Duodenal mucosa (tissue), 2 donors: Measurements from ENCODE around the gene SFXN2.

ENCODE experiments used
- H3K27ac ChIP-seq: one replicate; pipeline ENCODE4 v1.7.0; 2013; ENCODE audit warnings: low read depth, low read length
- H3K27me3 ChIP-seq, 2 donors: one replicate each; pipeline ENCODE4 v1.7.0; 2013; ENCODE audit warnings: low read length in 2 of 2, control low read depth in 1 of 2; ENCODE audit not compliant: insufficient read depth in 2 of 2, control insufficient read depth in 1 of 2
- H3K36me3 ChIP-seq, 2 donors: one replicate each; pipeline ENCODE4 v1.7.0; 2013; ENCODE audit warnings: low read length in 2 of 2, control low read depth in 1 of 2; ENCODE audit not compliant: insufficient read depth in 2 of 2, control insufficient read depth in 1 of 2
- H3K4me1 ChIP-seq, 2 donors: one replicate each; pipeline ENCODE4 v1.7.0; 2013; ENCODE audit warnings: low read length in 2 of 2, control low read depth in 1 of 2; ENCODE audit not compliant: insufficient read depth in 2 of 2, control insufficient read depth in 1 of 2
- H3K4me3 ChIP-seq, 2 donors: one replicate each; pipeline ENCODE4 v1.7.0; 2013; ENCODE audit warnings: low read length in 2 of 2, low read depth in 1 of 2
- H3K9ac ChIP-seq, 2 donors: one replicate each; pipeline ENCODE4 v1.7.0; 2013; ENCODE audit warnings: low read length in 2 of 2, low read depth in 1 of 2
- H3K9me3 ChIP-seq, 2 donors: one replicate each; pipeline ENCODE4 v1.7.0; 2013; ENCODE audit warnings: low read length in 2 of 2, control low read depth in 1 of 2; ENCODE audit not compliant: control insufficient read depth in 1 of 2

Gene SFXN2

GRCh38 chr10:102775201-102775934, 60.9 kb downstream of the SFXN2 start:
- Histone ChIP-seq H3K4me3 (no peak overlapping the region), H3K9ac (peak overlapping the region in 1 of 2 donors; percentile 65), H3K27me3 (no peaks in the 10 kb centered on the region), H3K9me3 (no peaks in the 10 kb centered on the region), H3K36me3 (no peaks in the 10 kb centered on the region), H3K27ac (peak overlapping the region; percentile 80), H3K4me1 (peaks cover 24 to 39% of the 10 kb centered on the region in 2 donors)

DNA sequence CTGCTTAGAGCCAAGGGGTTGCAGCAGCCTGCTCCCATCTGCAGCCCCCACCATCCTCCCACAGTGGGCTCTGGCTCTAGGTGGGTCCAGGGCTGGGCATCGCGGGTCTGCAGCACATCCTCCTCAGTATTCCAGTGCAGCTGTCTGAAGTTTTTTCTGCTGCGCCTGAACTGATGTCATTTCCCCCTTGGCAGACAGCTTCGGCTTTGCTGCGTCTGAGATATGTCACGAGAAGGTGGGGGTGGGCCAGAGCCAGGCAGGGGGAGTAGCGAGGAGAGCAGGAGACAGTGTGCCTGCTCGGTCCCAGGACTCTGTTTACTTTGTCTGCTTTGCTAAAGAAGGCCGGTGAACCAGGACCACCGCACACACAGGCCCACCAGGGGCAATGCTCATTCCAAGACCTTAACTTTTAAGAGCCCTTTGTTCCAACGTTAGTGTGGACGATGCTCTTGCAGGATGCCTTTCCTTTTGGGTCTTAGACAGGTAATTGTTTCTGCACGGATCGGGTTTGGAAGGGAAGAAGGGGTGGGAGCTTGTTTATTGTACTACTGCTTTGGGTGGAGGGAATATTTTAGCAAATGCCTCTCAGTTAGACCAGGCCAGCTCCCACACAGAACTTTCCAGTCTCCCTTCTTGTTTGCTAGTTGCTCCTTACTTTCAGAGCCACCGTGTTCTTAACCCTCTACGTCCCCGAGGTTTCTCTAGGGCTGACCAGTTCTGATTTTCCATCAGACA, 61.7 kb downstream of the SFXN2 start:
- no peaks in the 10 kb centered on the region for H3K27me3 ChIP-seq
- no peaks in the 10 kb centered on the region for H3K9me3 ChIP-seq
- H3K27ac ChIP-seq = peak overlapping the region; percentile 80
- H3K4me1 ChIP-seq = peaks cover 30 to 42% of the 10 kb centered on the region in 2 donors
- H3K9ac ChIP-seq = peak overlapping the region; percentile 21 to 65
- peak overlapping the region; percentile 24 to 46 for H3K4me3 ChIP-seq
- no peaks in the 10 kb centered on the region for H3K36me3 ChIP-seq

GRCh38 chr10:102776779-102777456, 62.5 kb downstream of the SFXN2 start:
- Histone ChIP-seq H3K27me3 (no peaks in the 10 kb centered on the region), H3K9me3 (no peaks in the 10 kb centered on the region), H3K9ac (peak overlapping the region; percentile 9 to 65), H3K4me1 (peaks cover 37 to 50% of the 10 kb centered on the region in 2 donors), H3K27ac (peak overlapping the region; percentile 80), H3K4me3 (peak overlapping the region; percentile 24 to 46), H3K36me3 (no peaks in the 10 kb centered on the region)

DNA sequence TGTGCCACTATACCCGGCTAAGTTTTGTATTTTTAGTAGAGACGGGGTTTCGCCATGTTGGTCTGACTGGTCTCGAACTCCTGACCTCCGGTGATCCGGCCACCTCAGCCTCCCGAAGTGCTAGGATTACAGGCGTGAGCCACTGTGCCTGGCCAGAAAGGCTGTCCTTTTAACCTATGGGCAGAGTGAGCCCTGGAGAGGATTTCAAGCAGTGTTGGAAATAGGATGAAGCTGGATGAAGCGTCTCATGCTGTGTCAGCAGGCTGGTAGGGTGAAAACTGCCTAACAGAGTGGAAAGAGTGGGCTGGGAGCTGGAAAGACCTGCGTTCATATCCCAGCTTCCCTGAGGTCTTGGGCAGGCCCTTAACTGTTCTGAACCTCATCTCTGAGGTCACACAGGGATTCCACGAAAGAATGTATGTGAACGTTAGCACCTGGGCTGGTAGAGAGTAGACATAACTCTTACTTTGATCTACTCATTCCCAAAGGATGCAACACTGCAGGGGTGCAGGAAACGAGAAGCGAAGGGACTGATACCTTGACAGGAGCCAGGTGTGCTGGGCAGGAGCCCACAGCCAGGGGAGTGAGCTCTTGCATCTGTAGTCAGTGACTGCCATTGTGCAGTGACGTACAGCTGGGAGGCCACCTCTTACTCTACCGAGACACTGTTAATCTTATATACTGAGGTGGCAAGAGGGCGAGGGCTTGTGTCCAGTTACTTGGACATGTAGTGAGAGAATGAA, 63.4 kb downstream of the SFXN2 start:
- Histone ChIP-seq H3K36me3 (no peaks in the 10 kb centered on the region), H3K4me1 (peaks cover 38 to 50% of the 10 kb centered on the region in 2 donors), H3K27me3 (no peaks in the 10 kb centered on the region), H3K27ac (no peak overlapping the region), H3K9me3 (no peaks in the 10 kb centered on the region), H3K9ac (no peak overlapping the region), H3K4me3 (no peak overlapping the region)

GRCh38 chr10:102778781-102779180, 64.3 kb downstream of the SFXN2 start:
- no peak overlapping the region for H3K9ac ChIP-seq
- peaks cover 43 to 56% of the 10 kb centered on the region in 2 donors for H3K4me1 ChIP-seq
- H3K27me3 ChIP-seq = no peaks in the 10 kb centered on the region
- H3K4me3 ChIP-seq = no peak overlapping the region
- no peak overlapping the region for H3K27ac ChIP-seq
- H3K9me3 ChIP-seq = no peaks in the 10 kb centered on the region
- H3K36me3 ChIP-seq = no peaks in the 10 kb centered on the region

DNA sequence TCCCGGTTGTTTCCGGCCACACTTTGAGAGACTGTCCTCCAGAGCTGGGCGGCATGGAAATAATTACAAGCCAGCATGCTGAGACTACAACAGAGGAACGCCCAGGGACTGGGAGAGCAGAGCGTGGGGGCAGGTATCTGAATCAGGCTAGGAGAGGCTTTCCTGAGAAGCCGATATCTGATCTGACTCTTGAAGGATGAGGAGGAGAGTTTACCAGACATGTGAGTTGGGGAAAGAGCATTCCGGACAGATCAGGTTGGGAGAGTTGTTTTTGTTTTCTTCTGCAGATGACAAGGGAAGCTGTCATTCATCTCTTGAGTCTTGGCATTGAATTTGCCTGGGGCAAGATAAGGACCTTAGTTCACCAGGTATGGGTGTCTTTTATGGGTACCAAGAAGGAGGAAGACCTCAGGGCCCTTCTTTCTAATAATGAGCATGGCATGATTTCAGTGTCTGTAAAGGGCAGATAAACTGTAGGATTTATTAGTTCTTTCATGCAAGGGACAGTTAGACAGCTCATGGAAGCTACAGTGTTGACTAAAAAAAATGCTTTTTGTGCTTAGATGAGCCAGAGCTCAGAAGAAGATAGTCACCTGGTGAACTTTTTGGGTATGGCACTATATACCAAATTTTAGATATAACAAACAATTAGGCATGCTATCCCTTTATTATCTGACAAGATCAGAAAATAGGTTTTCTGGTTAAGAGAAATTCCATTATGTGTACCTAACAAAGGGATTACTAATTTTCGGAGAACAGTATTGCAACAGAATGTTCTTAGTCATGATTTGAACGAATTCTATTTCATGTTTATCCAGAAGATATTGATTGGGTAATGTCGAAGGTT, 65.5 kb downstream of the SFXN2 start:
- Histone ChIP-seq H3K4me1 (peaks cover 37 to 50% of the 10 kb centered on the region in 2 donors), H3K27me3 (no peaks in the 10 kb centered on the region), H3K36me3 (no peaks in the 10 kb centered on the region), H3K9ac (no peak overlapping the region), H3K27ac (no peak overlapping the region), H3K4me3 (no peak overlapping the region), H3K9me3 (no peaks in the 10 kb centered on the region)

DNA sequence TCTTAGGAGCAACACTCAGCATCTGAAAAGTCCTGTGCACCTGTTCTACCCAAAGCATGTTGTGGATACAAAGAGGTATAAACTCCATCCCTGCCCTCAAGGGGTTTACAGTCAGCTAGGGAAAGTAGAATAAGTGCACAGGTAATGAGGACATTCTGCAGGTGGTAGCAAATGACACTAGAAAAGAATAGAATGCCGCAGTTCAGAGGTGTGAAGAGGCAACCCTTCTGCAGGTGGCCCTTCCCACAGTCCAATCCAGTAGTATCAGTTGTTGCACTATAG, 66.0 kb downstream of the SFXN2 start:
- Histone ChIP-seq H3K27me3 (no peaks in the 10 kb centered on the region), H3K9me3 (no peaks in the 10 kb centered on the region), H3K27ac (no peak overlapping the region), H3K4me3 (no peak overlapping the region), H3K4me1 (peaks cover 38 to 45% of the 10 kb centered on the region in 2 donors), H3K9ac (no peak overlapping the region), H3K36me3 (no peaks in the 10 kb centered on the region)

GRCh38 chr10:102781090-102781920, 66.9 kb downstream of the SFXN2 start:
- no peaks in the 10 kb centered on the region for H3K9me3 ChIP-seq
- H3K4me3 ChIP-seq = no peak overlapping the region
- H3K9ac ChIP-seq = no peak overlapping the region
- peak overlapping the region; percentile 37 for H3K27ac ChIP-seq
- no peaks in the 10 kb centered on the region for H3K36me3 ChIP-seq
- no peaks in the 10 kb centered on the region for H3K27me3 ChIP-seq
- H3K4me1 ChIP-seq = peaks cover 33 to 39% of the 10 kb centered on the region in 2 donors
